NCI-H1092 treated with DMSO at 0.1 percent for 48 hours (cell line): ENCODE data around the gene DOCK6.

Experiments
- DNase-seq: peaks from one replicate; lab custom pipeline; 2025; lab: John Stamatoyannopoulos, UW

Gene DOCK6

GRCh38 chr19:11223200-11223599, 39.1 kb downstream of the DOCK6 start:
- no peak for DNase-seq

- DNase-seq = no peak
Observed at GRCh38 chr19:11221082-11221598, 41.2 kb downstream of the DOCK6 start.

- DNase-seq = no peak
Observed at GRCh38 chr19:11214387-11214786, 47.9 kb downstream of the DOCK6 start.

GRCh38 chr19:11210656-11210928, 51.7 kb downstream of the DOCK6 start:
- no peak for DNase-seq

- no peak for DNase-seq
Observed at GRCh38 chr19:11209839-11210655, 52.3 kb downstream of the DOCK6 start.

- DNase-seq = no peak
Observed at GRCh38 chr19:11208561-11209471, 53.5 kb downstream of the DOCK6 start.

GRCh38 chr19:11205939-11206570, 56.3 kb downstream of the DOCK6 start:
- DNase-seq = no peak

GRCh38 chr19:11204943-11205349, 57.4 kb downstream of the DOCK6 start:
- peak; percentile 1 for DNase-seq

- no peak for DNase-seq
Observed at GRCh38 chr19:11204076-11204602, 58.2 kb downstream of the DOCK6 start.

GRCh38 chr19:11203194-11204075, 58.9 kb downstream of the DOCK6 start:
- peak; percentile 35 for DNase-seq

- DNase-seq = no peak
Observed at GRCh38 chr19:11202488-11203193, 59.7 kb downstream of the DOCK6 start.

GRCh38 chr19:11201791-11202190, 60.5 kb downstream of the DOCK6 start:
- no peak for DNase-seq

GRCh38 chr19:11200931-11201330, 61.4 kb downstream of the DOCK6 start:
- no peak for DNase-seq

GRCh38 chr19:11200015-11200574, 62.2 kb downstream of the DOCK6 start:
- DNase-seq = no peak

- no peak for DNase-seq
Observed at GRCh38 chr19:11199517-11199916, 62.8 kb downstream of the DOCK6 start.

- DNase-seq = no peak
Observed at GRCh38 chr19:11198769-11199424, 63.4 kb downstream of the DOCK6 start.

- no peak for DNase-seq
Observed at GRCh38 chr19:11198175-11198534, 64.2 kb downstream of the DOCK6 start.

- peak; percentile 48 for DNase-seq
Observed at GRCh38 chr19:11197291-11198174, 64.8 kb downstream of the DOCK6 start, which contains the start of gene KANK2. Gene KANK2, minus strand, starts transcription at chr19:11197545. Its CDS starts 3,034 bp downstream, at chr19:11194511.
